Activated naive CD8-positive, alpha-beta T cell (primary cell): ENCODE data around the gene HHLA2.
"Not testable (repeated sequence)": the region's sequence is repeated elsewhere in the genome, so short reads cannot be mapped to it uniquely, and the experiment has no call there.

ENCODE experiments used
- H3K27ac Mint-ChIP-seq: one replicate; pipeline ENCODE4 v1.8.0; 2021; ENCODE audit warnings: mixed read lengths
- H3K27me3 Mint-ChIP-seq: one replicate; pipeline ENCODE4 v1.8.0; 2021; ENCODE audit warnings: mixed read lengths
- H3K36me3 Mint-ChIP-seq: one replicate; pipeline ENCODE4 v1.8.0; 2021; ENCODE audit warnings: mixed read lengths
- H3K4me1 Mint-ChIP-seq: one replicate; pipeline ENCODE4 v1.8.0; 2021; ENCODE audit warnings: low read depth, mixed read lengths
- H3K4me3 Mint-ChIP-seq: one replicate; pipeline ENCODE4 v1.8.0; 2021; ENCODE audit warnings: mild to moderate bottlenecking, mixed read lengths
- H3K9me3 Mint-ChIP-seq: one replicate; pipeline ENCODE4 v1.8.0; 2021; ENCODE audit warnings: low read depth, mixed read lengths

The HHLA2 gene

DNA sequence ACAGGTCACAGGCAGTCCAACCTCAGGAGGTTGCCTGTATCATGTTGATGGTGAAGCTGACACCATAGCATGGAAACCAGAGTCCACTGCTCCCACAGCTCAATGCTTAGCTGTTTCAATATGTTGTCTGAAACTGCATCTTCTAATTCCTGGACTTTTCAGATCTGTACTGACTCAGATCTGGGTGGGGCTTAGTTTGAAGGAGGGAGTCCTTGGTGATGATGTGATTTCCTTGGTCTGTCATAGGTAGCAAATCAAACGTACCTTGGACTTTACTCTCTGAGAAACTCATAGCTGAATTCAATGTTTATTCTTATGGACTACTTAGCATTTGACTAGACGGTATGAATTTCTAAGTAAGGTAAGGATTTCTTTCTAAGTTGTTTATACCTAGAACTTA is at the start of gene HHLA2:
TSS of gene HHLA2 (plus strand) at position 310 of the 400 bp plus-strand sequence. CDS start 55,266 bp downstream, outside the sequence.
- H3K4me3 Mint-ChIP-seq, result no peak within 1 kb of the TSS
- no peaks in the 10 kb centered on the region for H3K9me3 Mint-ChIP-seq
- H3K4me1 Mint-ChIP-seq, result peaks cover 50% of the 10 kb centered on the region
- H3K36me3 Mint-ChIP-seq, result no peaks in the 10 kb centered on the region
- H3K27ac Mint-ChIP-seq, result no peak within 1 kb of the TSS
- no peaks in the 10 kb centered on the region for H3K27me3 Mint-ChIP-seq

GRCh38 chr3:108250626-108251025 is 45.7 kb upstream of the HHLA2 start:
- no peak overlapping the region for H3K27ac Mint-ChIP-seq
- no peaks in the 10 kb centered on the region for H3K9me3 Mint-ChIP-seq

DNA sequence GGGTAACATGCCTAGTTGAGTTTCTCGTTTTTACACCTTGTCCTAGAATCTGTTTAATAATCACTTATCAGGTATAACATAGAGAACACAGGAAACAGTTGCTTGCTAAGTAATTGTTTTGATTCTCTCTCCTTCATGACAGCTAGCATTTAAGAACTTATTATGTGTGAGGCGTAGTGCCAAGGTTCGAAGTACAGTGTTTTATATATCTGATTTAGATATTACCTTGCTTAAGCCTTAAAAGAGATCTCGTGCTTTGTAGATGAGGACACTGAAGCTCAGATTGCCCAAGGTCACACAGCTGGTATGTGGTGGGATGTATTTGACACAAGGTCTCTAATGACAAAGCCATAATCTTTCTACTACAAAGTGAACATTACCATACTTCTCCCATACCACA is 45.1 kb upstream of the HHLA2 start:
- H3K27ac Mint-ChIP-seq, result no peak overlapping the region
- no peak overlapping the region for H3K4me3 Mint-ChIP-seq
- H3K36me3 Mint-ChIP-seq, result peaks cover 8% of the 10 kb centered on the region
- H3K27me3 Mint-ChIP-seq, result no peaks in the 10 kb centered on the region
- H3K9me3 Mint-ChIP-seq, result no peaks in the 10 kb centered on the region
- peaks cover 3% of the 10 kb centered on the region for H3K4me1 Mint-ChIP-seq

More at GRCh38 chr3:108250626-108251025, 45.7 kb upstream of the HHLA2 start:
- Mint-ChIP-seq H3K36me3 (peaks cover 8% of the 10 kb centered on the region), H3K4me3 (no peak overlapping the region), H3K4me1 (peaks cover 3% of the 10 kb centered on the region), H3K27me3 (no peaks in the 10 kb centered on the region)

GRCh38 chr3:108251844-108252243 is 44.5 kb upstream of the HHLA2 start:
- no peaks in the 10 kb centered on the region for H3K27me3 Mint-ChIP-seq
- H3K4me1 Mint-ChIP-seq, result no peaks in the 10 kb centered on the region
- H3K9me3 Mint-ChIP-seq, result no peaks in the 10 kb centered on the region
- H3K36me3 Mint-ChIP-seq, result peaks cover 7% of the 10 kb centered on the region
- no peak overlapping the region for H3K4me3 Mint-ChIP-seq
- no peak overlapping the region for H3K27ac Mint-ChIP-seq

DNA sequence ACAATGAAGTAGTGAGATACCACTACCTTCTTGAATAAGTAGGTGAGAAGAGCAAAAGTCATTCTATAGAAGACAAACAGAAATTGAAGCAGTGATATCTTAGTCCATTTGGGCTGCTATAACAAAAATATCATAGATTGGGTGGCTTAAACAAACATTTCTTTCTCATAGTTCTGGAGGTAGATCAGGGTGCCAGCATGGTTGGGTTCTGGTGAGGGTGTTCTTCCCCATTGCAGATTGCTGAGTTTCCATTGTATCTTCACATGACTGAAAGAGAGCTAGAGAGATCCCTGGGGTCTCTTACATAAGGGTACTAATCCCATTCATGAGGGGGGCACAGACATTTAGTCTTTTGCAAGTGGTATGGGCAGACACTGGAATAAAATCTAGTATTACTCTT is 41.2 kb upstream of the HHLA2 start:
- no peaks in the 10 kb centered on the region for H3K27me3 Mint-ChIP-seq
- no peak overlapping the region for H3K27ac Mint-ChIP-seq
- peaks cover 8% of the 10 kb centered on the region for H3K36me3 Mint-ChIP-seq
- no peaks in the 10 kb centered on the region for H3K9me3 Mint-ChIP-seq
- H3K4me3 Mint-ChIP-seq, result no peak overlapping the region
- H3K4me1 Mint-ChIP-seq, result no peaks in the 10 kb centered on the region

DNA sequence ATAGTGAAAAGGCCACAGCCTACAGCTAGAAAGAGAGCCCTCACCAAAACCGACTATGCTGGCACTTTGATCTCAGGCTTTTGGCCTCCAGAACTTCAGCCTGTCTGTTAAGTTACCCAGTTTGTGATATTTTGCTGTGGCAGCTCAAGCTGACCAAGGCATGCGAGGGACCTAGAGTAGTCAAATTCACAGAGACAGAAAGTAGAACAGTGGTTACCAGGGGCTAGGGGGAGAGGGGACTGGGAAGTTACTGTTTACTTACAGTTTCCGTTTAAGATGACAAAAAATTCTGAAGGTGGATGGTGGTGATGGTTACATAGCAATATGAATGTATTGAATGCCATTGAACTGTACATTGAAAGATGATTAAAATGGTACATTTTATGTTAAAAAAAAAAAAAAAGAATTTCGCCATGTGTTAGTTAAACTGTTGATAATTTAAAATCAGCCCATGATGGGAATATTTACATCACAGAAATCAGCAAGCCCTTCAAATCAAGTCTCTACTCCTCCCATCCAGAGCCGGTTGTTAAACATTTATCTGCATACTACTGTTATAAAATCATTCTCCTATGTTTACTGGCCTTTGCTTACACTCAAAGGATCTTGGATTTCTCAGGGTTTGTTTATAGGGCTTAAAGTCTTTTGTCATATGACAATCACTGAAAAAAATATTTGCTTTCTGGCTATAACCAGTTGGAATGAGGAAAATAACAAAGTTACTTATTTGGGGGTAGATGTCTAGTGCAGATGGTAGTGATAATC is 31.6 kb upstream of the HHLA2 start:
- H3K36me3 Mint-ChIP-seq, H3K4me3 Mint-ChIP-seq, H3K27me3 Mint-ChIP-seq, H3K4me1 Mint-ChIP-seq: not testable (repeated sequence)
- peaks cover 10% of the 10 kb centered on the region for H3K9me3 Mint-ChIP-seq
- H3K27ac Mint-ChIP-seq, result peak overlapping the region; percentile 58

- not testable (repeated sequence) for H3K4me1 Mint-ChIP-seq
These were observed 28.1 kb upstream of the HHLA2 start for GRCh38 chr3:108268235-108268634.

DNA sequence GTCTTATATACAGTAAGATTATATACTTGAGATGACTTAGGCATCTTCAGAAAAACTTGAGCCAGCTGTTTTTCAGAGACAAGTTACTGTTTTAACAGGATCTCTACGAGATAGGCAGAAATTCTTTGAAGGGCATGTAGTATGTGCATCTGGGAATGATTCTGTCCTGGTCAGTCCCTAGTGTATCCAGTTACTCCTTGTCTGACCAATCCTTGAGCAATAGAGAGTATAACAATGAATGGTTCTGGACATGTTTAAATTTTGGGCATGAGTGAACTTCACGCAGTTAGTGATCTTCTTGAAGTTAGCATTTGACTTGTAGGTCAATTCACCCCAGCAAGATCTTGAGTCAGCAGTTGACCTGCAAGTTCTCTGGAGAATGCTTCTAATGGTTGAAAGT is 24.7 kb upstream of the HHLA2 start:
- no peak overlapping the region for H3K4me3 Mint-ChIP-seq
- no peak overlapping the region for H3K27ac Mint-ChIP-seq
- no peaks in the 10 kb centered on the region for H3K4me1 Mint-ChIP-seq
- H3K36me3 Mint-ChIP-seq, result peaks cover 5% of the 10 kb centered on the region
- no peaks in the 10 kb centered on the region for H3K27me3 Mint-ChIP-seq
- peaks cover 9% of the 10 kb centered on the region for H3K9me3 Mint-ChIP-seq

More at GRCh38 chr3:108268235-108268634, 28.1 kb upstream of the HHLA2 start:
- not testable (repeated sequence) for H3K27ac Mint-ChIP-seq, H3K36me3 Mint-ChIP-seq, H3K4me3 Mint-ChIP-seq, H3K27me3 Mint-ChIP-seq
- H3K9me3 Mint-ChIP-seq, result peaks cover 10% of the 10 kb centered on the region

GRCh38 chr3:108279066-108279465 is 17.3 kb upstream of the HHLA2 start:
- not testable (repeated sequence) for H3K27me3 Mint-ChIP-seq, H3K27ac Mint-ChIP-seq, H3K4me1 Mint-ChIP-seq, H3K4me3 Mint-ChIP-seq, H3K9me3 Mint-ChIP-seq
- H3K36me3 Mint-ChIP-seq, result peaks cover 19% of the 10 kb centered on the region

DNA sequence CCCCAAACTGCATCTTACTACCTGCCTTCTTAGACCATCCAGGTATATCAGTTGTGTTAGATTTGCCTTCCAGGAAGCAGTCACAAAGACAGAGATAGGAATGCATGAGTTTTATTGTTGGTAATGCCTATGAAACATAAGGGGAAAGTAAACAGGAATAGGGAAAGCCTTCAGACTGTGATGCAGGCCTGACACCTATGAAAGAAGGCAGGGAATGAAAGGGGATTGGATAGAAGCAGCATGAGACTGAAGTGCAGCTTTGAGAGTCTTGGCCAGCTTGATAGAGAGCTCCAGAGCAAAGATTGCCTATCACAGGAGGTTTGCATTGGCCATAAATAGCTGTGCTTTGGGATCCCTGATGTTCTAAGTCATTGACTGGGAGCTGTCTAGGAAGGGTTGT is 15.9 kb upstream of the HHLA2 start:
- Mint-ChIP-seq H3K9me3 (peaks cover 9% of the 10 kb centered on the region), H3K27me3 (peaks cover 3% of the 10 kb centered on the region), H3K4me1 (no peaks in the 10 kb centered on the region), H3K4me3 (no peak overlapping the region), H3K27ac (no peak overlapping the region), H3K36me3 (peaks cover 21% of the 10 kb centered on the region)

DNA sequence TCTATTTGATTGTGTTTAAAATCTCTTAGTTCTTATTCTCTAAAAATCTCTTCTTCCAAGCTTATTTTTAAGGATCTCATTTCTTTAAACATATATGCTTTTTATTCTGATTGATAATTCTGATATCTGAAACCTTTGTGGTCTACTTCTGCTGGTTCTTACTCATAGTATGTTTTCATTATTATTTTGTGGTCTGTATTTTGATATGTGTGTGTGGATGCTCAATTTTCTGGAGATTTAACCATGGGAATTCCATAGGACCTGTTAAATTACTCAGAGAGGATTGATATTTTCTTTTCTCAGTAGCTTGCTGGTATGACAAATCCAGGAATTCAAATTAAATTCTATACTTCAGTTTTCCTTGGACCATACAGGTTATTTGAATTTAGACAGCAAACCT is 14.7 kb upstream of the HHLA2 start:
- H3K27me3 Mint-ChIP-seq, result peaks cover 3% of the 10 kb centered on the region
- H3K27ac Mint-ChIP-seq, result no peak overlapping the region
- H3K9me3 Mint-ChIP-seq, result peaks cover 9% of the 10 kb centered on the region
- H3K4me3 Mint-ChIP-seq, result no peak overlapping the region
- peaks cover 22% of the 10 kb centered on the region for H3K36me3 Mint-ChIP-seq
- no peaks in the 10 kb centered on the region for H3K4me1 Mint-ChIP-seq

- peaks cover 1% of the 10 kb centered on the region for H3K4me1 Mint-ChIP-seq
- H3K27me3 Mint-ChIP-seq, result peaks cover 3% of the 10 kb centered on the region
- H3K9me3 Mint-ChIP-seq, result peaks cover 6% of the 10 kb centered on the region
- no peak overlapping the region for H3K27ac Mint-ChIP-seq
- H3K4me3 Mint-ChIP-seq, result no peak overlapping the region
- H3K36me3 Mint-ChIP-seq, result peaks cover 19% of the 10 kb centered on the region
These were observed 13.3 kb upstream of the HHLA2 start for GRCh38 chr3:108283006-108283405.

DNA sequence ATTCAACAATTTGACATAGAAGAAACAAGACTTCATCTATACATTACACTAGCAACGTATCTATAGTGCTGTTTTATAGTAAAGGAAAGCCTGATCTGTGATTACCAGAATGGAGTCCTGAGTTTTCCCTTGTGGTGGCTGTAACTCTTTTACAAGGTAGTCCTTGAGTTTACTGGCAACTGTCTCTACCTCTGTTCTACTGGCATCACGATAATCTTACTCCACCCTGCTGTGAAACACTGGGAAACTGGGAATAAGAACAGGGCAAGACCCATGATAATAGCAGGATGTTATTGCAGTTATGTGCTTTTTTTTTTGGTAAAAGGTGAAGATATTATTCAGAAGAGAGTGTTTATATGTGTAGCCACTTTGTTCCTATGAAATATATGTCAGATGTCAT is 12.4 kb upstream of the HHLA2 start:
- no peak overlapping the region for H3K4me3 Mint-ChIP-seq
- H3K27me3 Mint-ChIP-seq, result peaks cover 3% of the 10 kb centered on the region
- peaks cover 16% of the 10 kb centered on the region for H3K36me3 Mint-ChIP-seq
- peaks cover 1% of the 10 kb centered on the region for H3K4me1 Mint-ChIP-seq
- no peak overlapping the region for H3K27ac Mint-ChIP-seq
- peaks cover 6% of the 10 kb centered on the region for H3K9me3 Mint-ChIP-seq

GRCh38 chr3:108285176-108285575 is 11.2 kb upstream of the HHLA2 start:
- H3K4me1 Mint-ChIP-seq, result peaks cover 1% of the 10 kb centered on the region
- H3K4me3 Mint-ChIP-seq, result no peak overlapping the region
- no peak overlapping the region for H3K27ac Mint-ChIP-seq
- peaks cover 3% of the 10 kb centered on the region for H3K27me3 Mint-ChIP-seq
- peaks cover 9% of the 10 kb centered on the region for H3K36me3 Mint-ChIP-seq
- H3K9me3 Mint-ChIP-seq, result peaks cover 2% of the 10 kb centered on the region

GRCh38 chr3:108287146-108287545 is 9.2 kb upstream of the HHLA2 start:
- no peaks in the 10 kb centered on the region for H3K9me3 Mint-ChIP-seq
- peak overlapping the region; percentile 5 for H3K27ac Mint-ChIP-seq
- H3K4me3 Mint-ChIP-seq, result no peak overlapping the region
- H3K36me3 Mint-ChIP-seq, result peaks cover 6% of the 10 kb centered on the region
- H3K4me1 Mint-ChIP-seq, result peaks cover 7% of the 10 kb centered on the region
- peaks cover 3% of the 10 kb centered on the region for H3K27me3 Mint-ChIP-seq

- not testable (repeated sequence) for H3K27me3 Mint-ChIP-seq, H3K4me3 Mint-ChIP-seq, H3K27ac Mint-ChIP-seq, H3K9me3 Mint-ChIP-seq, H3K36me3 Mint-ChIP-seq
- H3K4me1 Mint-ChIP-seq, result peaks cover 17% of the 10 kb centered on the region
These were observed 8.2 kb upstream of the HHLA2 start for GRCh38 chr3:108288193-108288592.
